ENCODE data around the gene SERPINB6.

DNA sequence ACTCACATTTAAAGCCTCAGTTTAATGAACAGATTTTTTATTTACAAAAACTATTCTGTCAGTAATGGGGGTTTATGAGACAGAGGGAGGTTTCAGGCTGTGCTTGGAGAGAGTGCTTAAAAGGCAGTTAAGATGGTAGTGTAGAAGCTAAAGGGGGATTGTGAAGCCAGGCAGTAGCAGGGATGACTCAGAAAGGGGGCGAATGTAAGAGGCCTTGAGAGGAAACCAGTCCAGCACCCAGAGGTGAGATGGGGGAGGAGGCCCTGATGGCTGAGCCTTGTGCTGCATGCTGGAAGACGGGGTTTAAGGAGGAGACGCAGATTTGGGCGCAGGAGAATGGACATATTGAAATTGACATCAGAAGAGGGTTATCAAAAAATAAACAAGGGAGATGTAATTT lies 61.6 kb downstream of the SERPINB6 start:
- TF ChIP-seq CTCF (IDR thresholded peaks at IDR 0.05) (no peak), POLR2A (IDR thresholded peaks at IDR 0.05) (no peak)
